HG02610 (cell line): ENCODE measurements around the gene FHAD1.
"Not testable (repeated sequence)": the region's sequence is repeated elsewhere in the genome, so short reads cannot be mapped to it uniquely, and the experiment has no call there.

Experiments
- ATAC-seq: cut with Tn5 transposase; IDR thresholded peaks from one replicate; pipeline ENCODE4 v1.9.1; 2021; ENCODE audit warnings: mild to moderate bottlenecking, moderate library complexity; ENCODE audit not compliant: unreplicated experiment

Gene FHAD1

GRCh38 chr1:15430787-15431570 lies 184.0 kb downstream of the FHAD1 start:
- no peak for ATAC-seq

GRCh38 chr1:15431571-15431948 lies 184.5 kb downstream of the FHAD1 start:
- ATAC-seq = no peak

- ATAC-seq = no peak
These were observed 185.3 kb downstream of the FHAD1 start for GRCh38 chr1:15432324-15432723.

- no peak for ATAC-seq
These were observed 186.4 kb downstream of the FHAD1 start for GRCh38 chr1:15433471-15433870.

GRCh38 chr1:15434739-15435138 lies 187.7 kb downstream of the FHAD1 start:
- not testable (repeated sequence) for ATAC-seq

- ATAC-seq = no peak
These were observed 188.4 kb downstream of the FHAD1 start for GRCh38 chr1:15435239-15436077.

- no peak for ATAC-seq
These were observed 189.9 kb downstream of the FHAD1 start for GRCh38 chr1:15436881-15437442.

GRCh38 chr1:15439325-15439724 lies 192.3 kb downstream of the FHAD1 start:
- ATAC-seq = no peak

GRCh38 chr1:15440357-15440756 lies 193.3 kb downstream of the FHAD1 start:
- no peak for ATAC-seq

- ATAC-seq = no peak
These were observed 194.2 kb downstream of the FHAD1 start for GRCh38 chr1:15441247-15441646.

- ATAC-seq = no peak
These were observed 195.1 kb downstream of the FHAD1 start for GRCh38 chr1:15442119-15442518.

- ATAC-seq = no peak
These were observed 195.7 kb downstream of the FHAD1 start for GRCh38 chr1:15442759-15443158.

GRCh38 chr1:15443281-15443680 lies 196.3 kb downstream of the FHAD1 start:
- ATAC-seq = no peak

GRCh38 chr1:15444468-15445389 lies 197.7 kb downstream of the FHAD1 start:
- no peak for ATAC-seq

- ATAC-seq = no peak
These were observed 198.5 kb downstream of the FHAD1 start for GRCh38 chr1:15445390-15446122.

- ATAC-seq = no peak
These were observed 199.2 kb downstream of the FHAD1 start for GRCh38 chr1:15446212-15446611.
